ENCODE measurements around the gene HOXB3. TPM values are rescaled to one million over a fixed set of nuclear protein-coding genes. Genes with fewer than 3 reads are reported as not detected.
A peak's percentile ranks its signal among the peaks of the same experiment; 100 is the strongest.

The HOXB3 gene
- total and polyA plus RNA-seq, 10 donors = 3.6 to 23.1 (median 8.8) TPM

DNA sequence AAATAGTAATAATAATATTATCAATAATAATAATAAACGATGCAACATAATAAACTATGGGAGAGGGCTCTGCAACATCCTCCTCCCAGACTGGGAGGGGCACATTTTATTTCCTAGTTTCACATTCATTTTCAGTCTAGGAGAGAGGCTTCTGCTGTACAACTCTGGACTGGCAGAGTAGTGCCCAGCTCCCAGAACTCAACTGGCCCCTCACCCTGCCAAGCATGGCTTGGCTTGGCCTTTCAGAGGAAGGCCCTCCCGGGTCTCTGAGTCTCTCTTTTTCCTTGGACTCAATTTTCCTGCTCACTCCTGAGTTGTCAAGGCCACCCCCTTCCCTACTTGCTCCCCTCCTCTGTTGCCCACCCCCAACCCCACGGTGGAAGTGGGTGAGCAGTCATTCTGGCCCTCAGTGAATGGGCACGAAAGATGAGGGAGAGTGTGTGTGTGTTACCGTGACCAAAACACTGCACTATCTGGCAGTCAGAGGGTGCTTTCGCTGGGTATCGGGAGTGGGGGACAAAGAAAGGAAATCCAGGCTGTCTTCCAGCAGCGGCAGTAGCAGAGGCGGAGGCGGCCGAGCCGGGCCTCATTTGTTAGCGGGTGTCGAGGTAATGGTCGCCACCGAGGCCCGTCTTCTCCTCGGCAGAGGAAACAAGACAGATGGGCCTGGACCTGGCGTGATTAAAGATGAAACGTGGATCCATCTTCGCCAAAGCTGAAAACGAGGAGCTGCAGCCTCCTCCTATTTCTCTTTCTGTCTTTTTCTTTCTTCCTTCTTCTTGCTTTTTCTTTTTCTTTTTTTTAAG lies 14.2 kb downstream of the HOXB3 start:
- no peaks in the 10 kb centered on the region for H3K9me3 ChIP-seq
- peaks cover 0 to 61% (median 41%) of the 10 kb centered on the region in 7 donors for H3K27me3 ChIP-seq (replicated peaks in 1 of 7)
- H3K36me3 ChIP-seq = no peaks in the 10 kb centered on the region
- peak overlapping the region in 3 of 8 donors; percentile 55 to 85 (median 70) for H3K4me3 ChIP-seq
- TF ChIP-seq POLR2AphosphoS5 (IDR thresholded peaks at IDR 0.05) (peak in 2 of 3 donors; percentile 9 to 34), POLR2A (IDR thresholded peaks at IDR 0.05) (no peak)
- H3K27ac ChIP-seq = peak overlapping the region; percentile 23 to 89 (median 81)
- intact Hi-C loops (cut with DNase I; ENCODE audit: low total_unique reads) = no loop called here
- peaks cover 5 to 65% (median 40%) of the 10 kb centered on the region in 6 donors for H3K4me1 ChIP-seq
- no peak for DNase-seq
- 48 to 65% (median 61%) methylated on average over 22 of the region's 22 CpGs for WGBS, 5 donors

DNA sequence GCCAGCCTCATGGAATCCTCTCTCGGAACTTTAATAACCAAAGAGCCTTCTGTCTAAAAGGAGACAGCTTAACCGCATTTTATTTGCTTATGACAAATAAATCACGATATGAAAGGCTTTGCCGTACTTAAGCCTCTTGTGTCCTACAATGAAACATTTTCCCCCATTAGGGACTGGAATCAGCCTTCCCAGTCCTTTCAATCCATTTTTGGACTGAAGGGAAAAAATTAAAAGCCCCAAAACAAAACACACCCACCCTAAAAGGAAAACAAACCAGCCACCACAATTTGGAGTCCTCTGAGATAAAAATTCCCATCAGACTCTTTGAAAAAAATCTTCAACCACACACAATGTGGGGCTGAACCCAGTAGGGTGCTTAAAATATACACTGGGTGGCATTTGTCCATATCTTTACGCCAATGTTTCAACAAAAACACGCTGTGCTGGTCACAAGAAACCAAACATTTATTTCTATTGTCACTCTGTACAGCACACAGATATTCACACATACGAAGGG lies 14.9 kb downstream of the HOXB3 start:
- WGBS, 5 donors = 66 to 84% (median 74%) methylated on average over 7 of the region's 7 CpGs
- Histone ChIP-seq H3K9me3 (no peaks in the 10 kb centered on the region), H3K36me3 (no peaks in the 10 kb centered on the region), H3K4me1 (peaks cover 5 to 58% (median 40%) of the 10 kb centered on the region in 6 donors), H3K27me3 (replicated peaks in 1 of 7) (peaks cover 0 to 61% (median 34%) of the 10 kb centered on the region in 7 donors), H3K27ac (peak overlapping the region in 7 of 8 donors; percentile 58 to 89 (median 83)), H3K4me3 (peak overlapping the region in 1 of 8 donors; percentile 85)
- no peak for DNase-seq
- TF ChIP-seq POLR2AphosphoS5 (IDR thresholded peaks at IDR 0.05) (no peak), POLR2A (IDR thresholded peaks at IDR 0.05) (no peak)
- TF ChIP-seq, protein P1, sequence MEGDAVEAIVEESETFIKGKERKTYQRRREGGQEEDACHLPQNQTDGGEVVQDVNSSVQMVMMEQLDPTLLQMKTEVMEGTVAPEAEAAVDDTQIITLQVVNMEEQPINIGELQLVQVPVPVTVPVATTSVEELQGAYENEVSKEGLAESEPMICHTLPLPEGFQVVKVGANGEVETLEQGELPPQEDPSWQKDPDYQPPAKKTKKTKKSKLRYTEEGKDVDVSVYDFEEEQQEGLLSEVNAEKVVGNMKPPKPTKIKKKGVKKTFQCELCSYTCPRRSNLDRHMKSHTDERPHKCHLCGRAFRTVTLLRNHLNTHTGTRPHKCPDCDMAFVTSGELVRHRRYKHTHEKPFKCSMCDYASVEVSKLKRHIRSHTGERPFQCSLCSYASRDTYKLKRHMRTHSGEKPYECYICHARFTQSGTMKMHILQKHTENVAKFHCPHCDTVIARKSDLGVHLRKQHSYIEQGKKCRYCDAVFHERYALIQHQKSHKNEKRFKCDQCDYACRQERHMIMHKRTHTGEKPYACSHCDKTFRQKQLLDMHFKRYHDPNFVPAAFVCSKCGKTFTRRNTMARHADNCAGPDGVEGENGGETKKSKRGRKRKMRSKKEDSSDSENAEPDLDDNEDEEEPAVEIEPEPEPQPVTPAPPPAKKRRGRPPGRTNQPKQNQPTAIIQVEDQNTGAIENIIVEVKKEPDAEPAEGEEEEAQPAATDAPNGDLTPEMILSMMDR (IDR thresholded peaks at IDR 0.05 in 8 of 11, conservative IDR thresholded peaks at IDR 0.05 in 3 of 11) = no peak
- intact Hi-C loops (cut with DNase I; ENCODE audit: low total_unique reads) = no loop called here

DNA sequence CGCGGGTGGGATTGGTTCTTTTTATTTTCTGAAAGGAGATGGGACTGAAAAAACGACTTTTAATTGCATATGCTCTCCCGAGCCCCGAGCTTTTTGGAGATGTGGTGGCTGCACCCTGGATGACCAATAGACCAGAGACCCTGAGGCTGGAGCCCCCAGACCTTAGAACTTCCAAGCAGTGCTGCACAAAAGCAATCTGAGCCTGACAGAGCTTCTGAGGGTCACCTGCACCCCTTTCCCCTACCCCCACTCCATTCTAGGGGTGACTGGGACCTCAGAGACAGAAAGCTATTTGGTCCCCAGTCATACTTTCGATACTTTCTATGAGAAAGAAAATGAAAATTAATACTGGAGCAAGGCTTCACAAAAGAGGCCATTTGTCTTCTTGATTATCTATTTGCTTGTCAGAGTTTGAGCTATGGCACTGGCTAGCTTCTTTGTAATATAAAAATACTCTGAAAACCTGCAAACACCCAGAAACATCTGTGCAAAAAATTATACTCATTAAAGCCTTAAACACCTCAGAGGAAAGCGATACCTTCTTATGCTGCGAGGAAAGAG lies 15.5 kb downstream of the HOXB3 start:
- WGBS, 5 donors = 70 to 83% (median 78%) methylated on average over 8 of the region's 8 CpGs
- no peak for TF ChIP-seq POLR2A (IDR thresholded peaks at IDR 0.05)
- TF ChIP-seq, protein P1 (IDR thresholded peaks at IDR 0.05 in 8 of 11, conservative IDR thresholded peaks at IDR 0.05 in 3 of 11) = no peak
- no peak for TF ChIP-seq POLR2AphosphoS5 (IDR thresholded peaks at IDR 0.05)
- peak overlapping the region in 2 of 8 donors; percentile 7 to 8 for H3K4me3 ChIP-seq
- DNase-seq = no peak
- intact Hi-C loops (cut with DNase I; ENCODE audit: low total_unique reads) = no loop called here
- peak overlapping the region in 7 of 8 donors; percentile 58 to 89 (median 83) for H3K27ac ChIP-seq
- H3K9me3 ChIP-seq = no peaks in the 10 kb centered on the region
- H3K4me1 ChIP-seq = peaks cover 5 to 53% (median 35%) of the 10 kb centered on the region in 6 donors
- H3K27me3 ChIP-seq (replicated peaks in 1 of 7) = peaks cover 0 to 61% (median 28%) of the 10 kb centered on the region in 7 donors
- H3K36me3 ChIP-seq = no peaks in the 10 kb centered on the region

DNA sequence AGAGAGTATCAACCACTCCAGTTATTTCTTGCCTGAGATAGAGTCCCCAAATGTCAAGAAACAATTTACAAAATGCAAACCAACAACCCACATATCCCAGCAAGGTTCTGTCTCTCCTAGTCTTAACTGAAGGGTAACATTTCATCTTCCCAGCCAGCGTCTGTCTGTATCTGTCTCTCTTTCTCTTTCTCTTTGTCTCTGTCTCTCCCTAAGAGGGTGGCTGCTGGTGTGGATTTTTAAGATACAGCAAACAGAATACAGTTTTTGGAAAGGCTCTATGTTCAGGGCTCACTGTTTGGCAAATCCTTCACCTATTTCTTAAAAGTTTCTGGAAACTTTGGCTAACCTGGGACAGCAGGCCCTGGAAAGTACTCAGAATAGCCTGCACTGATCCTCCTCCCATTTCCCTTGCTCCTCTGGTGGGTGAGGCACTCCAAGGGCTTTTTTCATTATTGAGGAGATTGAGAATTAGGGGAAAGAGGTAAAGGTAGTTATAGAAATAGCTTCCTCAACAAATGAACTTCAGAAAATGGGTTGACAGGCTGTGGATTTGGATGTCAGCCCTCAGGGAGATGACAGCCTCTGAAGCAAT lies 18.1 kb downstream of the HOXB3 start:
- H3K27ac ChIP-seq = peak overlapping the region; percentile 42 to 89 (median 72)
- H3K27me3 ChIP-seq (replicated peaks in 1 of 7) = peaks cover 0 to 60% (median 25%) of the 10 kb centered on the region in 7 donors
- no peaks in the 10 kb centered on the region for H3K36me3 ChIP-seq
- no peak overlapping the region for H3K4me3 ChIP-seq
- H3K9me3 ChIP-seq = no peaks in the 10 kb centered on the region
- no peak for DNase-seq
- intact Hi-C loops (cut with DNase I; ENCODE audit: low total_unique reads) = no loop called here
- no peak for TF ChIP-seq POLR2AphosphoS5 (IDR thresholded peaks at IDR 0.05)
- TF ChIP-seq POLR2A (IDR thresholded peaks at IDR 0.05) = no peak
- TF ChIP-seq, protein P1 (IDR thresholded peaks at IDR 0.05 in 8 of 11, conservative IDR thresholded peaks at IDR 0.05 in 3 of 11) = no peak
- 71 to 87% (median 76%) methylated on average over 1 of the region's 1 CpG for WGBS, 5 donors
- peaks cover 0 to 52% (median 24%) of the 10 kb centered on the region in 6 donors for H3K4me1 ChIP-seq

All from spleen (tissue), 11 donors.